Measurements from ENCODE around the gene ANXA6. TPM values are rescaled to one million over a fixed set of nuclear protein-coding genes. Genes with fewer than 3 reads are reported as not detected.

The ANXA6 gene
- total and polyA plus RNA-seq, 2 donors: 122 to 381 TPM

- no peak overlapping the region for H3K27ac ChIP-seq (ENCODE audit: low read depth in 1 of 2, low read length in 1 of 2)
- H3K4me1 ChIP-seq (ENCODE audit: control insufficient read depth in 2 of 2, insufficient read depth in 2 of 2, low read length in 2 of 2): peaks cover 0 to 8% of the 10 kb centered on the region in 2 donors
- no peaks in the 10 kb centered on the region for H3K27me3 ChIP-seq (ENCODE audit: control insufficient read depth in 2 of 2, insufficient read depth in 1 of 2, low read length in 1 of 2)
- no peak overlapping the region for H3K4me3 ChIP-seq (ENCODE audit: low read length in 2 of 2)
- H3K36me3 ChIP-seq (ENCODE audit: control insufficient read depth in 2 of 2, insufficient read depth in 2 of 2, low read length in 1 of 2): peaks cover 70 to 76% of the 10 kb centered on the region in 2 donors
- no peaks in the 10 kb centered on the region for H3K9me3 ChIP-seq (ENCODE audit: control insufficient read depth in 2 of 2, insufficient read depth in 1 of 2, low read length in 1 of 2)
- WGBS: 98% methylated on average over 3 of the region's 3 CpGs
- no peak for DNase-seq (ENCODE audit: low read depth in 6 of 9, low spot score in 9 of 9)
These were observed 102.9 kb downstream of the ANXA6 start for GRCh38 chr5:151054709-151055108.

- no peak overlapping the region for H3K27ac ChIP-seq (ENCODE audit: low read depth in 1 of 2, low read length in 1 of 2)
- WGBS: 99% methylated on average over 4 of the region's 4 CpGs
- DNase-seq (ENCODE audit: low read depth in 6 of 9, low spot score in 9 of 9): no peak
- no peak overlapping the region for H3K4me3 ChIP-seq (ENCODE audit: low read length in 2 of 2)
- no peaks in the 10 kb centered on the region for H3K9me3 ChIP-seq (ENCODE audit: control insufficient read depth in 2 of 2, insufficient read depth in 1 of 2, low read length in 1 of 2)
- no peaks in the 10 kb centered on the region for H3K27me3 ChIP-seq (ENCODE audit: control insufficient read depth in 2 of 2, insufficient read depth in 1 of 2, low read length in 1 of 2)
- H3K4me1 ChIP-seq (ENCODE audit: control insufficient read depth in 2 of 2, insufficient read depth in 2 of 2, low read length in 2 of 2): peaks cover 0 to 6% of the 10 kb centered on the region in 2 donors
- H3K36me3 ChIP-seq (ENCODE audit: control insufficient read depth in 2 of 2, insufficient read depth in 2 of 2, low read length in 1 of 2): peaks cover 72 to 79% of the 10 kb centered on the region in 2 donors
These were observed 103.7 kb downstream of the ANXA6 start for GRCh38 chr5:151053796-151054462.

- WGBS: 93% methylated on average over 3 of the region's 3 CpGs
- peaks cover 0 to 6% of the 10 kb centered on the region in 2 donors for H3K4me1 ChIP-seq (ENCODE audit: control insufficient read depth in 2 of 2, insufficient read depth in 2 of 2, low read length in 2 of 2)
These were observed 104.7 kb downstream of the ANXA6 start for GRCh38 chr5:151052836-151053235.

GRCh38 chr5:151051931-151052608, 105.5 kb downstream of the ANXA6 start:
- H3K36me3 ChIP-seq (ENCODE audit: control insufficient read depth in 2 of 2, insufficient read depth in 2 of 2, low read length in 1 of 2): peaks cover 81 to 84% of the 10 kb centered on the region in 2 donors
- no peak overlapping the region for H3K27ac ChIP-seq (ENCODE audit: low read depth in 1 of 2, low read length in 1 of 2)
- WGBS: 97% methylated on average over 10 of the region's 10 CpGs
- H3K27me3 ChIP-seq (ENCODE audit: control insufficient read depth in 2 of 2, insufficient read depth in 1 of 2, low read length in 1 of 2): no peaks in the 10 kb centered on the region
- peaks cover 0 to 6% of the 10 kb centered on the region in 2 donors for H3K4me1 ChIP-seq (ENCODE audit: control insufficient read depth in 2 of 2, insufficient read depth in 2 of 2, low read length in 2 of 2)
- DNase-seq (ENCODE audit: low read depth in 6 of 9, low spot score in 9 of 9): no peak
- H3K4me3 ChIP-seq (ENCODE audit: low read length in 2 of 2): no peak overlapping the region
- H3K9me3 ChIP-seq (ENCODE audit: control insufficient read depth in 2 of 2, insufficient read depth in 1 of 2, low read length in 1 of 2): no peaks in the 10 kb centered on the region

More at GRCh38 chr5:151052836-151053235, 104.7 kb downstream of the ANXA6 start:
- no peak for DNase-seq (ENCODE audit: low read depth in 6 of 9, low spot score in 9 of 9)
- peaks cover 73 to 79% of the 10 kb centered on the region in 2 donors for H3K36me3 ChIP-seq (ENCODE audit: control insufficient read depth in 2 of 2, insufficient read depth in 2 of 2, low read length in 1 of 2)
- no peak overlapping the region for H3K27ac ChIP-seq (ENCODE audit: low read depth in 1 of 2, low read length in 1 of 2)
- H3K9me3 ChIP-seq (ENCODE audit: control insufficient read depth in 2 of 2, insufficient read depth in 1 of 2, low read length in 1 of 2): no peaks in the 10 kb centered on the region
- H3K27me3 ChIP-seq (ENCODE audit: control insufficient read depth in 2 of 2, insufficient read depth in 1 of 2, low read length in 1 of 2): no peaks in the 10 kb centered on the region
- no peak overlapping the region for H3K4me3 ChIP-seq (ENCODE audit: low read length in 2 of 2)

- WGBS: 80% methylated on average over 6 of the region's 6 CpGs
- H3K27ac ChIP-seq (ENCODE audit: low read depth in 1 of 2, low read length in 1 of 2): no peak overlapping the region
- DNase-seq (ENCODE audit: low read depth in 6 of 9, low spot score in 9 of 9): peak; percentile 41 to 85 (median 66)
These were observed 106.3 kb downstream of the ANXA6 start for GRCh38 chr5:151051066-151051930.

More at GRCh38 chr5:151051066-151051930, 106.3 kb downstream of the ANXA6 start:
- H3K9me3 ChIP-seq (ENCODE audit: control insufficient read depth in 2 of 2, insufficient read depth in 1 of 2, low read length in 1 of 2): no peaks in the 10 kb centered on the region
- no peak overlapping the region for H3K4me3 ChIP-seq (ENCODE audit: low read length in 2 of 2)
- H3K36me3 ChIP-seq (ENCODE audit: control insufficient read depth in 2 of 2, insufficient read depth in 2 of 2, low read length in 1 of 2): peaks cover 79 to 81% of the 10 kb centered on the region in 2 donors
- H3K4me1 ChIP-seq (ENCODE audit: control insufficient read depth in 2 of 2, insufficient read depth in 2 of 2, low read length in 2 of 2): peaks cover 0 to 6% of the 10 kb centered on the region in 2 donors
- no peaks in the 10 kb centered on the region for H3K27me3 ChIP-seq (ENCODE audit: control insufficient read depth in 2 of 2, insufficient read depth in 1 of 2, low read length in 1 of 2)

Other genes starting within 250 kb of the ANXA6 start
- gene GPX3, start 137.2 kb downstream of the ANXA6 start, total RNA-seq: 2.7 TPM
- gene GPX3, start 137.2 kb downstream of the ANXA6 start, polyA plus RNA-seq: 412 TPM
- gene TNIP1, start 76.7 kb downstream of the ANXA6 start, total RNA-seq: 54.7 TPM
- 49.9 TPM for gene TNIP1, start 76.7 kb downstream of the ANXA6 start, polyA plus RNA-seq
- 37.9 TPM for gene CCDC69, start 66.3 kb upstream of the ANXA6 start, total RNA-seq
- gene CCDC69, start 66.3 kb upstream of the ANXA6 start, polyA plus RNA-seq: 30.9 TPM
- 36.6 TPM for gene GM2A, start 95.4 kb upstream of the ANXA6 start, total RNA-seq
- 38.4 TPM for gene GM2A, start 95.4 kb upstream of the ANXA6 start, polyA plus RNA-seq
- gene SLC36A3, start 146.0 kb upstream of the ANXA6 start, total RNA-seq: not detected
- gene SLC36A3, start 146.0 kb upstream of the ANXA6 start, polyA plus RNA-seq: under 0.01 TPM
- not detected for gene SLC36A2, start 189.8 kb upstream of the ANXA6 start, total RNA-seq
- gene SLC36A2, start 189.8 kb upstream of the ANXA6 start, polyA plus RNA-seq: 0.02 TPM